GM21825 (cell line): ENCODE data around the gene FBXL19.
"Not testable (repeated sequence)": the region's sequence is repeated elsewhere in the genome, so short reads cannot be mapped to it uniquely, and the experiment has no call there.

ENCODE experiments used
- ATAC-seq: cut with Tn5 transposase; IDR thresholded peaks from one replicate; pipeline ENCODE4 v1.9.1; 2021; ENCODE audit warnings: mild to moderate bottlenecking, moderate library complexity; ENCODE audit not compliant: unreplicated experiment

FBXL19 gene

GRCh38 chr16:30921748-30922419, 1.5 kb upstream of the FBXL19 start:
- no peak for ATAC-seq

- peak; percentile 64 for ATAC-seq
These were observed 882 bp upstream of the FBXL19 start for GRCh38 chr16:30922420-30922959.

- ATAC-seq, result peak; percentile 64
These were observed 324 bp upstream of the FBXL19 start for GRCh38 chr16:30922960-30923535.

DNA sequence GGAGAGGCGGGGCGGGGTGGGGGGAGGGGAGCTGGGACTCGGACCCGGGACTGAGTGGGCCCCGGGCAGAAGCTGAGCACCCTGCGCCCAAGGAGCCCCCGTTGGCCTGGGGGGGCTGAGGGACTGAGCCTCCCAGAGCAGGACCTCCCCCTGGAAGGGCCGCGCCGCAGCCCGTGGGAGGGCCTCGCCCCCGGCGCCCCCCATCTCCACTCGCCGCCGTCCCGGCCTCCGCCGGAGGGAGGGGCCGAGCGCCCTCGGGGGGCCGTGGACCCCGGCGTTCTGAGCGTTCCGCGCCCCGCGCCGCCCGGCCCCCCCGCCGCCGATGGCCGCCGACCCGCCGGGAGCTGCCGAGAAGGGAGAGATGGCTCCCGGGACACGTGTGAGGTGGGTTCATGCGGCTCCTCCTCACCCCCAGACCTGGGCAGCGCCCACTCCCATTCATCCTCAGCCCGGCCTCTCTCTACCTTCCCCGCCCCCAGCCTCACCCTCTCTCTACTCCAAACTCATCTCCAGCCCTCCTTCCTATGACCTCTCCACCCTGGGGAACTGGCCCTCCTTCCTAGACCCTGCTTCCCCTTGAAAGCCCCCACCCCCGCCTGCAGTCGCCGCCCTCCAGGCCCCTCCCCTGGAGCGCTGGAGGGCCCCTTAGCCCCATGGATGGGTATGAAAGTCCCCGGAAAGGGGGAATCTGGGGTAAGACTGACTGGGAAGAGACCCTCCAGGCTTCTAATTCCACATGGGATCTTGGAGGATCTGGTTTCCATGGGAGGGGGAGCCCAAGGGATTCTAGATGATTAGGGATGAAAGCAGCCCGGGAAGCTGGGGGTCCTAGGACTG, 922 bp downstream of the FBXL19 start:
- no peak for ATAC-seq

DNA sequence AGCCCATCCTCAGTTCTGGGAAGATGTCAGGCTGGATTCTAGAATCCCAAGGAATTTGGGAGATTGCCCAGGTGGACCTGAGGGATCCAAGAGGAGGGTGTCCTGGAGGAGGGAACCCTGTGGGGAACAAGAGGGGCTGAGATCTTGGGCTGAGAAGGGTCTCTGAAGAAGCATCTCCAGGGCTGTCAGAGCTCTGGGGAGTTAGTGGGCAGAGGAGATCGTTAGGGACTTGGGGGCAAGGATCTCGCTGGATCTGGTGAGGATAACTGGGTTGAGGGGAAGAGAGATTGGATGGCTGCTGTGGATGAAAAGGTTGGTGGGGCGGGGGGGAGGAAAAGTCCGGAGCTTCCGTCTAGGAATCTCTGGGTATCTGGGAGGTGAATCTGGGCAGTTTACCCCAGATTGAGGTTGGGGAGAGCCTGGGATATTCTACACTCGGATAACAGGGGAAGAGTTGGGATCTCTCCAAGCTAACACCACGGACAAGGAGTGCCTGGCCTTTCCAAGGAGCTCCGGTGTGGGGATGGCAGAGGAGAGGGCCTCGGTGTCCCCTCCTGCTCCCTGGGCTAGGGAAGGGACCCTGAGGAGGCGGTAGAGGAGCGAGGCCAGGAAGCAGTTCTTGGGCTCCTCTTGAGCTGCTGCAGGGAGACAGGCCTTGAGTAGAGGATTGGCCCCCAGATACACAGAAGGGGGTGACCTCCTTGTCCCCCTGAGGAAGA, 1.7 kb downstream of the FBXL19 start:
- no peak for ATAC-seq

GRCh38 chr16:30925632-30925987, 2.2 kb downstream of the FBXL19 start:
- no peak for ATAC-seq

GRCh38 chr16:30925995-30926811, 2.8 kb downstream of the FBXL19 start:
- ATAC-seq, result no peak

GRCh38 chr16:30926937-30927788, 3.8 kb downstream of the FBXL19 start:
- ATAC-seq, result no peak

GRCh38 chr16:30927789-30928378, 4.5 kb downstream of the FBXL19 start:
- ATAC-seq, result no peak

DNA sequence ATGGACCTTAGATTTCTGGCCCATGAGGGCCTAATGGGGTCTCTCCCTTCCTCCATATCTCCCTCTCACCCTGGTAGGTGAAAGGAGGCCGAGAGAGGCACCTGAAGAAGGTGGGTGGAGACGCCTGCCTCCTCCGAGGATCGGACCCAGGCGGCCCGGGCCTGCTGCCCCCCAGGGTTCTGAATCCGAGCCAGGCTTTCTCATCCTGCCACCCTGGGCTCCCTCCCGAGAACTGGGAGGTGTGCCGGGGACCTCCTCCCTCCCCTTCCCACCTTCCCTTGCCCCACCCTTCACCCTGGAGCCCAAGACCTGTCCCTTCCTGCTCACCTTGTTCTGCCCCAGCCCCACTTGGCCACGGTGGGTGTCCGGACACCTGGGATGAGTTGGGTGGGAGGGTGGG, 5.0 kb downstream of the FBXL19 start:
- no peak for ATAC-seq

DNA sequence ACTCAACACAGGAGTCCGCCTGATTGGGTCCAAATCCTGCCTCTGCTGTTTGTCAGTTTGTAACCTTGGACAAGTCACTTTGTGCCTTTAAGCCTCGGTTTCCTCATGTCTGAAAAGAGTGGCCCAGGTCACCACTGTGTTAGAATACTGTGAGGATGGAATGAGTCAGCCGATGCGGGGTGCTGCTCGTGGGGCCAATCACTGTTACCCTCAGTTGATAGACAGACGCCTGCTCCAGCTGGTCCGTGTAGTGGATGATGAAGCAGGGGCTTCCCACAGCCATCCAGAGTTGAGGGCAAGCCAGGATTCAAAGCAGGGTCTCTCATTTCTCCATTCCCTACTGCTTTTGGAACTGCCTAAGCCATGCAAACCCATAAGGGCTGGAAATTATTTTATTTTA, 5.8 kb downstream of the FBXL19 start:
- no peak for ATAC-seq

DNA sequence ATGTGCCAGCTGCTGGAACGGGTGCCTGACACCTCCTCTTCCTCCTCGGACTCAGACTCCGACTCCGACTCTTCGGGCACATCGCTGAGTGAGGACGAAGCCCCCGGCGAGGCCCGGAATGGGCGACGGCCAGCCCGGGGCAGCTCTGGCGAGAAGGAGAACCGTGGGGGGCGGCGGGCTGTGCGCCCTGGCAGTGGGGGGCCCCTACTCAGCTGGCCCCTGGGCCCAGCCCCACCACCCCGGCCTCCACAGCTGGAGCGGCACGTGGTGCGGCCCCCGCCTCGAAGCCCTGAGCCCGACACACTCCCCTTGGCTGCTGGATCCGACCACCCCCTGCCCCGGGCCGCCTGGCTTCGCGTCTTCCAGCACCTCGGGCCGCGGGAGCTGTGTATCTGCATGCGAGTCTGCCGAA, 6.8 kb downstream of the FBXL19 start:
- no peak for ATAC-seq

GRCh38 chr16:30931068-30931650, 7.8 kb downstream of the FBXL19 start:
- ATAC-seq, result no peak

DNA sequence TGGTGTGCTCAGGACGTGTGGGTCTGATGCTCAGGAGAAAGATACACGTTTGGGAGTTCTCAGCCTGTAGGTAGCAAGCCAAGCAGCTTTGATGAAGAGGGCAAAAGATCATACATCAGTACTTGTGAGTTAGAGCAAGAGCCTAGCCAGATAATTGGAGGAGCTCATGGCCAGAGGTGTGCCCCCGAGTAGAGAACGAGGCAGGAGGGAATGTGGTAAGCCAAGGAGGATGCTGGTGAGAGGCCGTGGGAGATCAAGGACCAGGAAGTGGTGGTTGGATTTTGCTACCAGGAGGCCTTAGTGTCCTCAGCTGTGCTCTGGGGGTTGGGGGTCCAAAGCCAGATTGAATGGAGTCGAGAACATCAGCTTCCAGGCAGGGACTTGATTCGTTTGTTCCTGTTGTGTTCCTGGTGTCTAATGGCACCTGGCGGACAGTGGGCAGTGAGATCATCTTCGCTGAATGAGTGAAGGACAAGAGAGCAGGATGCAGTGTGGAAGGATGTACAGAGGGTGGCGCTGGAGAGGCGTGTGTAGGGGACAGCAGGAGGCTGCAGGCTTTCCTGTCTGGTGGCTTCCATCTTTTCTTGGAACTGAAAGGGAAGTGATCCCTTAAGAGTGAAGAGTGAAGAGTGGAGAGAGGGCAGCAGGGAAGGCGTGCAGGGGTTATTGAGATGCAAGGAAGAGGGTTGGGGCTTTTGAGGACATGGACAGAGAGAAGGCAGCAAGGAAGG, 11.6 kb downstream of the FBXL19 start:
- ATAC-seq, result no peak

GRCh38 chr16:30937692-30938091, 14.3 kb downstream of the FBXL19 start:
- no peak for ATAC-seq

- ATAC-seq, result not testable (repeated sequence)
These were observed 16.2 kb downstream of the FBXL19 start for GRCh38 chr16:30939571-30939970.

- ATAC-seq, result peak; percentile 78
These were observed 18.4 kb downstream of the FBXL19 start for GRCh38 chr16:30941600-30942425.
